Measurements from ENCODE around the gene MYG1. TPM values are rescaled to one million over a fixed set of nuclear protein-coding genes. Genes with fewer than 3 reads are reported as not detected.

MYG1 gene
- total RNA-seq, 1 experiment from 2014 or later: 89.9 TPM

DNA sequence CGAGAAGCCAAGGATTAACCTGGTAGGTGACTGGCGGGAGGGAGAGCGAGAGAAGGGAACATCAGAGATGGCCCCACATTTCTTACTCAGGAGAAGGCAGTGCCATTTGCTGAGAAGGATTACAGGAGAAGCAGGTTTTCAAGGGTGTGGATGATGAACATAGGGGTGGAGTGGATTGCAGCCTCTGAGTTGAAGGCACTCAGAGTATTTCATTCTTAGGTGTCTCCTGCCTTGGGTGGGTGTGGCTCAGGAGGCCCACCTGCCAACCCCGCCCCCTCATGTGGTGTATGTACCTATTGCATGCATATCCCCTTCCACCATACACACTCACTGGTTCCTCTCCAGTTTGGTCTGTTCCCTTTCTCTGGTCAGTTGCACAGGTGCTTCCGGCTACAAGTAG is 25.1 kb upstream of the MYG1 start:
- Histone ChIP-seq H2AFZ (ENCODE audit: low read length) (no peak overlapping the region), H3K4me3 (ENCODE audit: low read length) (no peak overlapping the region), H3K79me2 (ENCODE audit: low read length) (peaks cover 19% of the 10 kb centered on the region), H3K4me1 (ENCODE audit: insufficient read depth, low read length) (peaks cover 13% of the 10 kb centered on the region), H3K27ac (ENCODE audit: low read length) (no peak overlapping the region), H3K4me2 (ENCODE audit: low read length) (no peak overlapping the region), H3F3A (ENCODE audit: low read length, unreplicated experiment) (no peaks in the 10 kb centered on the region), H3K9ac (ENCODE audit: low read length) (no peak overlapping the region), H4K20me1 (ENCODE audit: low read length) (peaks cover 7% of the 10 kb centered on the region; the same call in 1 of the 2 replicates), H3K36me3 (ENCODE audit: low read depth, low read length) (peaks cover 23% of the 10 kb centered on the region; the same call in 1 of the 2 replicates), H3K27me3 (ENCODE audit: low read length) (no peaks in the 10 kb centered on the region), H3K9me2 (replicated peaks; ENCODE audit: low read length) (no peaks in the 10 kb centered on the region), H3K9me3 (ENCODE audit: low read length) (no peaks in the 10 kb centered on the region)
- DNase-seq (no peak), ATAC-seq (no peak)
- TF ChIP-seq, protein P1, sequence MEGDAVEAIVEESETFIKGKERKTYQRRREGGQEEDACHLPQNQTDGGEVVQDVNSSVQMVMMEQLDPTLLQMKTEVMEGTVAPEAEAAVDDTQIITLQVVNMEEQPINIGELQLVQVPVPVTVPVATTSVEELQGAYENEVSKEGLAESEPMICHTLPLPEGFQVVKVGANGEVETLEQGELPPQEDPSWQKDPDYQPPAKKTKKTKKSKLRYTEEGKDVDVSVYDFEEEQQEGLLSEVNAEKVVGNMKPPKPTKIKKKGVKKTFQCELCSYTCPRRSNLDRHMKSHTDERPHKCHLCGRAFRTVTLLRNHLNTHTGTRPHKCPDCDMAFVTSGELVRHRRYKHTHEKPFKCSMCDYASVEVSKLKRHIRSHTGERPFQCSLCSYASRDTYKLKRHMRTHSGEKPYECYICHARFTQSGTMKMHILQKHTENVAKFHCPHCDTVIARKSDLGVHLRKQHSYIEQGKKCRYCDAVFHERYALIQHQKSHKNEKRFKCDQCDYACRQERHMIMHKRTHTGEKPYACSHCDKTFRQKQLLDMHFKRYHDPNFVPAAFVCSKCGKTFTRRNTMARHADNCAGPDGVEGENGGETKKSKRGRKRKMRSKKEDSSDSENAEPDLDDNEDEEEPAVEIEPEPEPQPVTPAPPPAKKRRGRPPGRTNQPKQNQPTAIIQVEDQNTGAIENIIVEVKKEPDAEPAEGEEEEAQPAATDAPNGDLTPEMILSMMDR (conservative IDR thresholded peaks at IDR 0.05; ENCODE audit: low read depth, low read length): no peak
- no TSS peak for BruUV-seq (replicated peaks)
- CTCF ChIA-PET: no interaction called here
- intact Hi-C loops (cut with micrococcal nuclease): no loop called here
- POLR2A ChIA-PET (ENCODE audit: unreplicated experiment): no interaction called here

DNA sequence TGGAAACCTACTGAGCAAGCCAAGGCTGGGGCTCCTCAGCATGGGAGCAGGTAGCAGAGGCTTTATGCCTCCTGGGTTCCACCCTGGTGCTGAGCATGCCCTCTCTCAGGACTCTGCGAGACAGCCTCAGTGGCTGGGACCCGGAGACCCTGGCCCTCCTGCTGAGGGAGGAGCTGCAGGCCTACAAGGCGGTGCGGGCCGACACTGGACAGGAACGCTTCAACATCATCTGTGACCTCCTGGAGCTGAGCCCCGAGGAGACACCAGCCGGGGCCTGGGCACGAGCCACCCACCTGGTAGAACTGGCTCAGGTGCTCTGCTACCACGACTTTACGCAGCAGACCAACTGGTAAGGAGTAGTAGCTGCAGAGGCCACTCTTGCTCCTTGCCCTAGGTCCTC is 23.0 kb upstream of the MYG1 start:
- no peak overlapping the region for H3K4me2 ChIP-seq (ENCODE audit: low read length)
- H3K79me2 ChIP-seq (ENCODE audit: low read length): no peaks in the 10 kb centered on the region
- H3K9me3 ChIP-seq (ENCODE audit: low read length): no peaks in the 10 kb centered on the region
- no peak overlapping the region for H3K4me3 ChIP-seq (ENCODE audit: low read length)
- H2AFZ ChIP-seq (ENCODE audit: low read length): no peak overlapping the region
- no peak overlapping the region for H3K9ac ChIP-seq (ENCODE audit: low read length)
- peaks cover 28% of the 10 kb centered on the region; the same call in 1 of the 2 replicates for H3K36me3 ChIP-seq (ENCODE audit: low read depth, low read length)
- DNase-seq (no peak), ATAC-seq (no peak)
- H3K9me2 ChIP-seq (replicated peaks; ENCODE audit: low read length): no peaks in the 10 kb centered on the region
- POLR2A ChIA-PET (ENCODE audit: unreplicated experiment): no interaction called here
- no peak overlapping the region for H3K27ac ChIP-seq (ENCODE audit: low read length)
- no TSS peak for BruUV-seq (replicated peaks)
- no peaks in the 10 kb centered on the region for H4K20me1 ChIP-seq (ENCODE audit: low read length)
- no peak for TF ChIP-seq EZH2phosphoT487 (IDR thresholded peaks at IDR 0.05; ENCODE audit: borderline replicate concordance, low read length)
- H3K27me3 ChIP-seq (ENCODE audit: low read length): no peaks in the 10 kb centered on the region
- intact Hi-C loops (cut with micrococcal nuclease): no loop called here
- no peaks in the 10 kb centered on the region for H3K4me1 ChIP-seq (ENCODE audit: insufficient read depth, low read length)
- CTCF ChIA-PET: no interaction called here
- no peaks in the 10 kb centered on the region for H3F3A ChIP-seq (ENCODE audit: low read length, unreplicated experiment)

DNA sequence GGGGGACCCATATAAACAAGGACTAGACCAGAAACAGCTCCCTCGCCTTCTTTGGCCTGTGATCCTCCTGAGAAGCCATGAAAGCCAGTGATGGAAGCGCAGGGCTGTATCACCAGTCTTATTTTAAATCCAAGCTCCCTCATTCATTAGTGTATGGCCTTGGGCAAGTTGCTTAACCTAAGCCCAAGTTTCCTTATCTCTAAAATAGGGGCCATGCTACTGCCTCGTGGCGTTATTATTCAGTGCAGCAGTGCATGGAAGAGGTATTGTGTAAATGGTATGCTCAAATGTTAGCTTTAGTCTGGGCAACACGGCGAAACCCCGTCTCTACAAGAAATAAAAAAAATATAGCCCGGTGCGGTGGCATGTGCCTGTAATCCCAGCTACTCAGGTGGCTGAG is 21.5 kb upstream of the MYG1 start:
- Histone ChIP-seq H3K9me2 (replicated peaks; ENCODE audit: low read length) (no peaks in the 10 kb centered on the region), H3K9me3 (ENCODE audit: low read length) (no peaks in the 10 kb centered on the region), H4K20me1 (ENCODE audit: low read length) (no peaks in the 10 kb centered on the region), H3K27ac (ENCODE audit: low read length) (no peak overlapping the region), H3K36me3 (ENCODE audit: low read depth, low read length) (peaks cover 40% of the 10 kb centered on the region), H3K4me2 (ENCODE audit: low read length) (no peak overlapping the region), H3K27me3 (ENCODE audit: low read length) (no peaks in the 10 kb centered on the region), H2AFZ (ENCODE audit: low read length) (no peak overlapping the region), H3K4me3 (ENCODE audit: low read length) (no peak overlapping the region), H3K9ac (ENCODE audit: low read length) (no peak overlapping the region), H3K4me1 (ENCODE audit: insufficient read depth, low read length) (no peaks in the 10 kb centered on the region), H3F3A (ENCODE audit: low read length, unreplicated experiment) (no peaks in the 10 kb centered on the region), H3K79me2 (ENCODE audit: low read length) (no peaks in the 10 kb centered on the region)
- BruUV-seq (replicated peaks): no TSS peak
- no peak for DNase-seq
- TF ChIP-seq EZH2phosphoT487 (IDR thresholded peaks at IDR 0.05; ENCODE audit: borderline replicate concordance, low read length) (no peak), EZH2 (IDR thresholded peaks at IDR 0.05; ENCODE audit: low read length, unreplicated experiment) (no peak)
- TF ChIP-seq, protein P1 (conservative IDR thresholded peaks at IDR 0.05; ENCODE audit: low read depth, low read length): no peak
- CTCF ChIA-PET: no interaction called here
- intact Hi-C loops (cut with micrococcal nuclease): no loop called here
- POLR2A ChIA-PET (ENCODE audit: unreplicated experiment): no interaction called here
- no peak for ATAC-seq

Measured in PC-3 (cell line).